ENCODE measurements around the gene SYCP1.

DNA sequence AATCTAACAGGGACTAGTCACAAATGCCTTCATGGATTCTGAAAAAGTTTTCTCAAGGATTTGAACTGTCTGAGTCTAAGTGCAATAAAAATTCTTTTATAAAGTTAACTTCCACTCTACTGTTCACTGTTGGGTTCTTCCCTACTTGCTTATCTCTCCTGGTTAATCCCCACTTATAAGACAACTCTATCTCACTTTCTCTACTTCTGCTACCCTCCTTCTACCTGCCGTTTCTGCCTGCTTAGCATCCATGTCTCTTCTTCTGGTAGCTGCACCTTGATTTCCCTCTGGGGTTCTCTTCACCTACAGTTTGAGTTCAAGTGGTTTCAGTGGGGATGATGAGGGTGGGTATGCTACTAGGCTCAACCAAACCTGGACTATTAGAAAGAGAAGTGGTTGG is 181.0 kb downstream of the SYCP1 start:
- TF ChIP-seq, protein P1, sequence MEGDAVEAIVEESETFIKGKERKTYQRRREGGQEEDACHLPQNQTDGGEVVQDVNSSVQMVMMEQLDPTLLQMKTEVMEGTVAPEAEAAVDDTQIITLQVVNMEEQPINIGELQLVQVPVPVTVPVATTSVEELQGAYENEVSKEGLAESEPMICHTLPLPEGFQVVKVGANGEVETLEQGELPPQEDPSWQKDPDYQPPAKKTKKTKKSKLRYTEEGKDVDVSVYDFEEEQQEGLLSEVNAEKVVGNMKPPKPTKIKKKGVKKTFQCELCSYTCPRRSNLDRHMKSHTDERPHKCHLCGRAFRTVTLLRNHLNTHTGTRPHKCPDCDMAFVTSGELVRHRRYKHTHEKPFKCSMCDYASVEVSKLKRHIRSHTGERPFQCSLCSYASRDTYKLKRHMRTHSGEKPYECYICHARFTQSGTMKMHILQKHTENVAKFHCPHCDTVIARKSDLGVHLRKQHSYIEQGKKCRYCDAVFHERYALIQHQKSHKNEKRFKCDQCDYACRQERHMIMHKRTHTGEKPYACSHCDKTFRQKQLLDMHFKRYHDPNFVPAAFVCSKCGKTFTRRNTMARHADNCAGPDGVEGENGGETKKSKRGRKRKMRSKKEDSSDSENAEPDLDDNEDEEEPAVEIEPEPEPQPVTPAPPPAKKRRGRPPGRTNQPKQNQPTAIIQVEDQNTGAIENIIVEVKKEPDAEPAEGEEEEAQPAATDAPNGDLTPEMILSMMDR (conservative IDR thresholded peaks at IDR 0.05): no peak
- TF ChIP-seq EZH2 (IDR thresholded peaks at IDR 0.05; ENCODE audit: low read depth): no peak

Measured in PC-9 (cell line).